ENCODE measurements around the gene CDK11A.
"Not testable (repeated sequence)": the region's sequence is repeated elsewhere in the genome, so short reads cannot be mapped to it uniquely, and the experiment has no call there.

Gene CDK11A

GRCh38 chr1:1754051-1754815, 30.1 kb upstream of the CDK11A start:
- DNase-seq (ENCODE audit: low spot score) = no peak

DNA sequence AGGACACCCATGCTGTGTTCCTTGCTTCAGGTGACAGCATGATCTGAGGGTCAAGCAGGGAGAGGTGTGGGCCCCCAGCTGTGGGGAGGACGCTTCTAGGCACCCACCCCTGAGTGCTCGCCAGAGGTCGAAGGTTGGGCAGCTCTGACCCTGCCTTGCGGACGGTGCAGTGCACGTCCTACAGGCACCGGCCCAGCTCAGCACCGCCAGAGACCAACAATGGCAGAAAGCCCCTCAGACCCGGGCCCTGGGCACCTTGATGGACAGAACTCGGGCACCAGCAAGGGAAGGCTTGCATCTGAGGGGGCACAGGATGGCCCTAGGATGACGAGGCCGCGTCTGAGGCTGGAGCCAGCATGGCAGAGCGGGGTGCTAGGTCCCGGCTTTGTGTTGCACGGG, 29.4 kb upstream of the CDK11A start:
- DNase-seq (ENCODE audit: low spot score) = no peak

- no peak for DNase-seq (ENCODE audit: low spot score)
These were observed 28.8 kb upstream of the CDK11A start for GRCh38 chr1:1752636-1753606.

DNA sequence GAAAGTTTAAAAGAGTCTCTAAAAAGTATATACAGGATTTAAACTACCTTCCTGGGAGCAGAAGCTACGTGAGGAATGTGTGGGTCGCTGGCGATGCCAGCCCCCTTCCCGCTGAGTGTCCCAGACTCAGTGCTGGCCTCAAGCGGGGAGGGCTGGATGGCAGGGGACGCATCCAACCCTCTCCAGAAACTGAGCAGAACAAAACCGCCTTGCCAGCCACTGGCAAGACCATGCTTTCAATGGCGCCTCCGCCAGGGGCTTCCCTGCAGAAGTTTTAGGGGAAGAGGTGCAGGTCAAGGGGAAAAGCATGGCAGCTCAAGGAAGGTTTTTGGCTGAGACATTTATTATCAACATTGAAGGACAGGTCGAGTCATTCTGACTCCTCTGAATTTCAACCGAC, 28.0 kb upstream of the CDK11A start:
- DNase-seq (ENCODE audit: low spot score) = no peak

GRCh38 chr1:1749941-1750340, 25.8 kb upstream of the CDK11A start:
- DNase-seq (ENCODE audit: low spot score) = not testable (repeated sequence)

- no peak for DNase-seq (ENCODE audit: low spot score)
These were observed 24.6 kb upstream of the CDK11A start for GRCh38 chr1:1748686-1749321.

DNA sequence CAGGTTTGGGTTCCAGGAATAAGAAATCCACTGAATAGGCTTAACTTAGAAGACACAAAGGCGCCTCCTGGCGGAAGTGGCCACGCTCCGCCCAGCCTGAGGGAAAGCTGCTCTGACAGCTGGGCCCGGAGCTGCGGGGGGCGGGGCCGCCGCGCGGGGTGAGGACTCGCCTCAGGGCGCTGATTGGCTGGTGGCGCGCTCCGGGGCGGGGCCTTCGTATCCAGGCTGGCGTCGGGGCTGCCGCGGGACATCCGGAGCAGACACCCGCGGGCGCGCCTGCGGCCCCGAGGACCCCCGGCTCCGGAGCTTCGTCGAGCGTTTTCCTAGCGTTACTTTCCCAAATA, 22.4 kb upstream of the CDK11A start:
- DNase-seq (ENCODE audit: low spot score) = not testable (repeated sequence)

GRCh38 chr1:1745651-1746565, 21.8 kb upstream of the CDK11A start:
- DNase-seq (ENCODE audit: low spot score) = peak; percentile 47

DNA sequence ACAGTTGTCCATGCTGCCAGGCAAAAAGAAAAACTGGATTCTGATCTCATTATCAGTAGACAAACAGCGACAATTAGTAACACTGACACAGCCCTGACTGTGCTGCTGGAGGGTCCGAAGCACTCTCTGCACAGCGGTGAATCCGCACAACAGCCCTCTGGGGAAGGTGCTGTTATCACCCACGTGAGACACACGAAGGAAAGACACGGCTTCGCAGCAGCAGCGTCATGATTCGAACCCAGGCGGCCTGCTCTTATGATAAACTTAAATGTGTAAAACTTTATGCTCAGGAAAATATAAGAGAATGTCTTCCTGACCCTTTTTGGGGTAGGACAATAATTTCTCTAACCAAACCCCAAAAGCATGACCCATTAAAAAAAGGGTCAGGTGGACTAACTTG, 18.4 kb upstream of the CDK11A start:
- not testable (repeated sequence) for DNase-seq (ENCODE audit: low spot score)

DNA sequence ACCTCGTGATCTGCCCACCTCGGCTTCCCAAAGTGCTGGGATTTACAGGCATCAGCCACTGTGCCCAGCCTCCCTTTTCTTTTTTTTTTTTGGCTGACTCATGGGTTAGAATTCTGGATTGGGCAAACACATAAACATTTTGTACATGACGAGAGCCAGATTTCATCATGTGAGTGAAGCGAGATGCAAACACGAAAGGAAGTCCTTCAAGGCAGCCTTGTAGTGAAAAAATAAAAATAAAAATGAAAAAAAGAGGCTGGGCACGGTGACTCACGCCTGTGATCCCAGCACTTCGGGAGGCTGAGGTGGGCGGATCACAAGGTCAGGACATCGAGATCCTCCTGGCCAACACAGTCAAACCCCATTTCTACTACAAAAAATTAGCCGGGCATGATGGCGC, 16.9 kb upstream of the CDK11A start:
- not testable (repeated sequence) for DNase-seq (ENCODE audit: low spot score)

DNA sequence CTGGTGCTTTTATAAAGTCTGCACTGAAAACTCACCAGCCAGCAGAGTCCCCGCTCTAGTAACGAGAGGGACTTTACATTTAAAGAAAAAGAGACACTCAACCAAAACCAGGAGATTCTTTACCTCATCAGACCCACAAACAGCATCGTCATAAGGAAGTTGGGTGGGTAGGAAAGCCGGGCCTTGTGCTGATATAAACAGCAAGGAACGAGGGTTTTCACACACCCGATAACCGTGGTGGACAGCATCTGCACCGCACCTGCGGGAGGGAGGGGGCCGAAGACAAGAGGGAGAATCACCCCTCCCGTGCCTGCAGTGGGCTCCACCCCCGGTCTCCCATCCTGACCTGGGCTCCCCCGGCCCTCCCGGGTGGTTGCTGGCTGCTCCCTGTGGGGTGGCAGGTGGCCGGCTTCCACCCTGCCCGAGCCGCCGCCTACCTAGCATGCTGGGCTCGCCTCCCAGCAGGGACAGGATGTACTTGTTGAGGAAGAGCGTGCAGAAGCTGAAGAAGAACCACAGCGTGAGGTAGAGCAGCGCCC, 14.7 kb upstream of the CDK11A start:
- not testable (repeated sequence) for DNase-seq (ENCODE audit: low spot score)

DNA sequence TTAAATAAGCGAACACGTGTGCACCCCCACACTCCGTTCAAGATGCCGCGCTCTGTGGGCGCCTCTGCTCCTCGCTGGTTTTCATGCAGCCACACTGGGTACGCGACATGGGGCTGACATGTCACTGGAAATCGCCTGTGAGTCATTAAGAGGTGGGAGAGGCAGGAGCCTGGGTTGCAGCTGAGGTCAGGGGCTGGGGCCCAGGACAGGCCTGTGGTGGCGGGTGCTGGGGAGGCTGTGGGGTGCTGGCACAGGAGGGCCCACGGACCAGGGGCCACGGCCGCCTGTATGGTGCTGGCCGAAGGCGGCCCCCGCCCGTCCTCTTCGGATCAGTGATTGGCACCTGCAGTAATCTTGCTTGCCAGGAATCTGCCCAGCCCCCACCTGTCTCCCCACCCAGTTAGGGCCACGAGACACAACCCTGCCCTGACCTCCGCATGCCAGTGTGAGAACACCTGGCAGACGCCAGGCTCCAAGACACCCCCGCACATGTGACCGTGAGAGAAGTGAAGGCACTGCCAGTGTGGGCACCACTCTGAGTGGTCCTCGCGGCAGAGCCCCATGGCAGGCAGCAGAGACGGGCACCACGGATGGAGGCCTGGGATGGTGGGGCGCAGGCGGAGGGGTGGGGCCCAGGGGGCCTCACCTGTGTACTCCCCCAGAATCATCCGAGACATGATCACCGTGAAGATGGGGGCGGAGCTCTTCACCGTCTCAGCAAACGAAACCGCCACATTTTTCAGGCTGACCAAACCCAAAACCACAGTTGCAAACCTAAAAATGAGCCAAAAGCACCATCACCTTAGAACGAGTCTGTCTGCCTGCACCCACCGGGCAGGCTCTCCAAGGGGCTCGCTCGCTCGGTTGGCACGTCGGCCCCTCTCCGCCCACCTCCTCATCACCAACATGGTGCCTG, 13.8 kb upstream of the CDK11A start:
- DNase-seq (ENCODE audit: low spot score) = not testable (repeated sequence)

GRCh38 chr1:1732381-1732780, 8.2 kb upstream of the CDK11A start:
- DNase-seq (ENCODE audit: low spot score) = no peak

GRCh38 chr1:1730870-1731269, 6.7 kb upstream of the CDK11A start:
- DNase-seq (ENCODE audit: low spot score) = no peak

GRCh38 chr1:1730230-1730629, 6.1 kb upstream of the CDK11A start:
- not testable (repeated sequence) for DNase-seq (ENCODE audit: low spot score)

GRCh38 chr1:1729116-1729816, 5.1 kb upstream of the CDK11A start:
- not testable (repeated sequence) for DNase-seq (ENCODE audit: low spot score)

- DNase-seq (ENCODE audit: low spot score) = not testable (repeated sequence)
These were observed 4.3 kb upstream of the CDK11A start for GRCh38 chr1:1728308-1729005.

DNA sequence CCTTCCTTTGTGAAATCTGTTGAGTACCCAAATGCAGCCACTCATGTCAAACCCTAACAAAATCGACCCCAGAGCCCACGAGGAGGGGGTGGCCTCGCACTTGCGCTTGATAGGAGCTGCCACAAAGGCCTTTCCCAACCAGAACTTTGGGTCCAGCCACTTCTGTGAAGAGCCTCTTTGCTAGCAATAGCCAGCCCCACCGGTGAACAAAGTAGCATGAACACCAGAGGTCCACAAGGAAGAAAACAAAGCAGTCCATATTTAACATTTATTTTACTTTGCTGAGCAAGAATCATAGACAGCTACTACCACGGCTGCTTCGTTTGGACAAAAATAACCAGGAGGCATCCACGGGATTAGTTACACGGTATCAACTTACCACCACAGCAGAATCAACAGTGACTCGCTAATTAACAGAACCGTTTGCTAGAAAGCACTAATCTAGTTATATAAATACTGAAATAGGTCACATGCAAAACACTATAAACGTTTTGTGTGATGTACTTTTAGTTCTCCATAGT, 3.0 kb upstream of the CDK11A start:
- not testable (repeated sequence) for DNase-seq (ENCODE audit: low spot score)

DNA sequence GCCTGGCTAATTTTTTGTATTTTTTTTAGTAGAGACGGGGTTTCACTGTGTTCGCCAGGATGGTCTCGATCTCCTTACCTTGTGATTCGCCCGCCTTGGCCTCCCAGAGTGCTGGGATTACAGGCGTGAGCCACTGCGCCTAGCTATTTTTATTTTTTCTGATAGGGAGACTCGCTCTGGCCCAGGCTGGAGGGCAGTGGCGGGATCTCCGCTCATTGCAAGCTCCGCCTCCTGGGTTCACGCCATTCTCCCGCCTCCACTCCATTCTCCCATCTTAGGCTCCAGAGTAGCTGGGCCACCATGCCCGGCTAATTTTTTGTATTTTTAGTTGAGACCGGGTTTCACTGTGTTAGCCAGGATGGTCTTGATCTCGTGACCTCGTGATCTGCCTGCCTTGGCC, 1.9 kb upstream of the CDK11A start:
- DNase-seq (ENCODE audit: low spot score) = not testable (repeated sequence)
